AG20443 (cell line): ENCODE results near the gene PLET1.

Experiments
- DNase-seq: peaks from one replicate; pipeline ENCODE4 v3.0.0; 2012; ENCODE audit warnings: low spot score, mixed read lengths

Gene PLET1, protein sequence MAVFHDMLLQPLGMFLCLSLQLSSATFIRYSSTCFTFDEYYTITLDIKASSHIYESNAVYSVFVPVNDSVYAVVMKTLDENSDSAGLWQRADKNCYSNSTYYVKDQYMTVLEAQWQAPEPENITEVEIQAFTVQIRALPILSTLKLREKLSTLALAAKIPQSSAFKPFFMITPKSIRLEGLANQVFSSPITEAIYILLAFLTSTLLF

DNA sequence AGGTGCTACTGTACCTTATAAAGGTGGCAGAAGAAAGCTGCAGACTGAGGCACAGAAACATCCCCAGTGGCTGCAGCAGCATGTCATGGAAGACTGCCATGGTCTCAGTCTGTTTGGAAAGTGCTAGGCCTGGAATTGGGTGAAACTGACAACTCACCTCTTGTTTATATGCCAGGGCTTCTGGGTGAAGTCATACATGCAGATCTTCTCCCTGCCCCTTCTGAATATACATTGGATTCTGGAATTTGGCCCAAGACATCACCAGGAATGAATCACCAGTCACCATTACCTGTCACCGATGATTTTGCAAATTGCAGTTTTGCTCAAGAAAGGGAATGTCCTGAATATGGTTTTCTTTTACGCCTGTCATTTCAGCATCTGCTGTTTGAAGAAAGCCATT, at the start of gene PLET1:
TSS of gene PLET1 (minus strand) at position 371 of the 400 bp plus-strand sequence. CDS start at position 100, 271 bp downstream.
- no peak for DNase-seq

DNA sequence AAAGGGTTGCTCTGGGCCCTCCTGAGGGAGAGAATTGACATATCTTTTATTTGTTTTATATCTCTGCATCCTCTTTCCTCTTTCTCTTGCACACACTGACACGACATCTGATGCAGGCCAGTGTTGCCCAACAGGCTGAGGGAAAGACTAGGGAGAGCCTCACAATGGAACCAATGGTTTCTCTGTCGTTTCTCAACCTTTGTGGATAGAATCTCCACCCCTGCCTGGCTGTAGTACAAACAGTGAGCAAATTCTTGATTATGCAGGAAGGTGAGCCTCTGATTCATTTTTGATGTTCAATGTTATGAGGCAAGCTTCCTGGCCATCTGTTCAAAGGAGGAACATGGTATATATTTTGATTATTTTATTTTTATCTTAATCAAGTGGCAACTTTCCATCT, 49.8 kb upstream of the PLET1 start:
- no peak for DNase-seq

DNA sequence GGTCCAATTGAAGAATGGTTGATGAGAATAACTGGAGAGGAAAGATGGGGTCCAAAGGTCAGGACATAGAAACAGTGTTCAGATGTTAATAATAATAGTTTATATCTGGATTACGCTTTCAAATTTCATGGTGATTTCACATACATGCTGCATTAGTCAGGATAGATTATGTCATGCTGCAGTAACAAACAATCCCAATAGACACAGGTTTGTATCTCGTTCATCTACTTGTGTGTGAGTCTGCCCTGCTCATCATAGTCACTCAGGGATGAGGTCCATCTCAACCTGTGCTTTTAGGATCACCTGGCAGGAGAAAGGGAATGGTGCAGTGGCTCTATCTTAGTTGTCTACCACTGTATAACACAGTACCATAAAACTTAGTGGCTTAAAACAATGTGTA, 48.0 kb upstream of the PLET1 start:
- DNase-seq, result no peak

DNA sequence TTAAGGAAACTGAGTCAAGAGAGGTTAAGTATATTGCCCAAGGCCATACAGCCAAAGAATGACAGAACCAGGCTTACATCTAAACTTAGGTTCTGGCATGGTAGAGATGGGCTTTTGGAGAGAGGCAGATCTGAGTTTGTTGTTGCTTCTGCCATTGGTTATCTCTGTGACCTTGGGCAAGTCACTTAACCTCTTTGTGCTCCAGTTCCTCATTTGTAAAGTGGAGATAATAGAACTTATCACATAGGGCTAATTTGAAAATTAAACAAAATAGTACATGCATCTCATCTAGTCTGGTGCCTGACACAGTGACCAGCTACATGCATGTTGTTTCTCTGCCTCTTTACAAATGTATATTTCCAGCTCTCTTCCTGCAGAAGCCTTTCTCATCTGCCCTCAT, 47.0 kb upstream of the PLET1 start:
- no peak for DNase-seq

DNA sequence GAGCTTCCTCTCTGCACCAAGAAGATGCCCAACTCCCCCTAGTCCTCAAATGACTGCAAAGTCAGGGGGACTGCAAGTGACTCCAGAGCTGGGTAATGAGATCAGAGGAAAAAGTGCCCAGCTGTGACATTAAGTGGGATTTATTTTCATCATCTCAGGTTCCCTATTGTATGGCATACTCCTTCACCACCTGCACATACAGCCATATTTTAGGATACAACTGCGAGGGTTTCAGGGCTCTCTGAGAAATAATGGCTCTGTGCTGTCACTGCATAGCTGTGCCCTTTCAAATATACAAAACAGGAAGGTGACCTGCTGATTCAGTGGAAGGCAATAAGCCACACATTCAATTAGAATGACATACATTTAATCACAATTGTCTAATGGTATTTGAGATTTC, 45.6 kb upstream of the PLET1 start:
- DNase-seq, result no peak

DNA sequence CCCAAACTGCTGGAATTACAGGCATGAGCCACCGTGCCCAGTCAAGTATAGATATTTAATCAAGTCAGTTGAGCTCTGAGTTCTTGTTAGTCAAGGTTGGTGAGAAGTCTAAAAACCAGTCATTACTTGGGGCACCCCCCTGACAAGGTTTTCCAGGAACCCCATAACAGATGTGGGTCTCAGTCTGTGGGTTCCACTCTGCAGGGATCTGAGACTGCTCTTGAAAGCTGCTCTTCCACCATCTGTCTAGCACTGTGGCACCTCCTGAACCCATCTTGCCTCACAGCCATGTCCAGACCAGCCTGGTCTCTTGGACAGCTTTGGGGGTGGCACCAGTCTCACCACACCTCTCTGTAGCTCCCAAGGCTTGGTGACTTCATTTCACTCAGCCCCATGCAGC, 44.3 kb upstream of the PLET1 start:
- DNase-seq, result no peak

DNA sequence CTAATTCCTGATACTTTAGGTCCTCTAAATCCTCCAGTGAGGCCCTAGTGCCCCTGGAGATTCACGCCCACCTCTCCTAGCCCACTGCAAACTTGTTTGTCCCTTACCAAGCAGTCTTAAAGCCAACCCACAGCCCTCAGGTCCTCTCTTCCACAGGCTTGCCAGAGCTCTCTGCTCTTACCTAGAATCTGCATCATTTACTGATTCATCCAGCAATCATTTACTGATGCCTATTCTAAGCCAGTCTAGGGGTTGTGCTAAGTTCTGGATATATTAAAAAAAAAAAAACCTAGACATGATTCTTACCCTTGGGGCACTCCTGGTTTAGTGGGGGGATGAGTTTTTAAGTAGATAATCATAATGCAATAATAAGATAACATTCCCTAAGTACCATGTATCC, 43.0 kb upstream of the PLET1 start:
- DNase-seq, result no peak

DNA sequence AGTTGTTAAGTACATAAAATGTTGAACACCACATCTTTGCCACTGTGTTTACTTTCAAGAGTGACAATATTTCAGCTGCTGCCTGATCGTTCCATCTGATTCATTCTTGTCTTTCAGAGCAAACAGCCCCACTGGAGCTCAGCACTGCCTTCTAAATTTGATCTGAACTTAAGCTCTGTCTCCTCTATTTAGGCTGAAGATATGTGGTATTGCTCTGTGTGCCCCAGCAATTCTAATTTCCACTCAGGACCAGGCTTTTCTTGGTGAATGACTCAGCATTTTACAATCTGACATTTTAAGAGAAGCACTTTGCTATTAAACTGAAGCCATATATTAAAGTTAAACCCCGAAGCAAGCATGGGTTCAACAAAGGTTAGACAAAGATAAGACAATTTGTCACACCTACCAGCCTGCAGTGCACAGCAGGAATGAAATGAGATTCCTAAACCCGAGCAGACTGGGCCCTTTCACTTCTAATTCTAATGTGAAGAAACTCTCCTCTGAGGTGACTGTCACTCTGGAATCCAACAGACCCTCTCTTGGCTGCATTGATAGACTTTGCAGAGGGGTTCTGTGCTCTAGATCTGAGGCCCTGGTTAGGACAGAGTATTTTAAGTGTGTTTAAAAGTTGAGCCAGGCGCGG, 41.7 kb upstream of the PLET1 start:
- DNase-seq, result no peak

DNA sequence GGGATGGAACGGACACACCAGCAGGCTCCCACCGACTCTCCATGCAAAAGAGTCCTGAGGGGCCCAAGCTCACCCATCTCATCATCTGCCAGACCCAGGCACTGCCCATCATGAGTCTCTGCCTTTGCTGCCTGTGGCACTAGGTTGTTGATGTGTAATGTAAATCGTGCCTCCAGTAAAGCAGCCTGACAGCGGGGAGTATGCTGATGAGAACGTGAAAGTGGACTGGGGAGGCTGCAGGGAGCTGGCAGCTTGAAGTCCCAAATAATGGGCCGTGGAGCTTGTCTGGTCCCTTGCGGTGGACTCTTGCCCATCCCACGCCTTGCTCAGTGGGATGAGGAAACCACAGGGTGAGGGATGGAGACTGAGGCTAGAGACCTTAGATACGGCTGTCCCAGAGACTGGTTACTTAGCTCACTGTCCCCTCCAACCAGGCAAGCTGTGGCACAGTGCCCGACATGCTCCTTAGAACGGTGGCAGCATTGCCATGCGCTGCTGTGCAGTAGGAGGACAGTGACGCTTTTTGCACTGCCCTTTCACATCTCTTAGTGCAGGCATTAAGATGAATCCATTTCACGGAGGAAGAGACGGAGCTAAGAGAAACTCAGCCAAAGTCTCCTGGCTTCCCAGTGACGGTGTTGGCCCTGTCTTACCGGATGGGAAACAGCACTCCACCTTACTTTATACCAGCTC, 39.6 kb upstream of the PLET1 start:
- no peak for DNase-seq

DNA sequence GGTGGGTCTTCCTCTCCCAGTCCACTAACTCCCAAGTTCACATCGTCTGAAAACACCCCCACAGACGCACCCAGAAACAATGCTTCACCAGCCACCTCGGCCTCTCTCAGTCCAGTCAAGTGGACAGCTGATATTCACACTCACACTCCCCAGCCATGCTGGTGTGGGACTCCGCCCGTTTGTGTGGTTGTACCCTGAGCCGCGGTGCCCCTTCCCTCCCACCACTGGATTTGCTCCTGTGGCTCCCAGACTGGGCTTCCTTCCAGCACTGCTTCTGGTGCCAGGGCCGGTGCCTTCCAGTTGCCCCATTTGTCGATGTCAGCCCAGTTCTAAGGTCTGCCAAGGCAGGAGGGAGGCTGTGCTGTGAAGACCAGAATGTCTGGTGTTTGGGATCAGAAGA, 37.9 kb upstream of the PLET1 start:
- DNase-seq, result no peak

DNA sequence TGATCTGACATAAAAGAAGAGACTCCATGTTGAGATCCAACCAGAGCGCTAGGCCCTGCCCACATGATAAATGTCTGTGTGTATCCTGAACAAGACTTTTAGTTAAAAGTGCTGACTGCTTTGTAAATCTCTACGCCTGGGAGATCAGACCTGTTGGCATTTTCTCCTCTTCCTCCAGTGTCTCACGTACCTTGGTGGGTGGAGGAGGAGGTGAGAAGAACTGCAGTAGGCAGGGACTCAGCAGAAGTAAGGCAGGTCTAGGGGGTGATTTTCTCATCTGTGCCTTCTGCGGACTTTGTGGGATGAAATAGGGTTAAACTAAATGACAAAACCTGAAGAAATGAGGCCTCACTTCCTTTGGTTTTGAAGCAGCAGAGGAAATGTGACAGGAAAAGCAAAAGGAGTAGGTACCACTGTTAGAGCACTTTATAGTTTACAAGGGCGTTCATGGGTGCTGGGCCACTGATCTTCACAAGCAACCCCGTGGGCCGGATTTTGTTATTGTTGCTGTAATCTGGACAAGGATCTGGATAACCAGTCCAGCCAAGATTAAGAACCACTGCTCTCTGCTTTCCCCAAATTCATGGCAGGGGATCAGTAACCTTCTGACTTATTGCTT, 36.7 kb upstream of the PLET1 start:
- DNase-seq, result no peak

DNA sequence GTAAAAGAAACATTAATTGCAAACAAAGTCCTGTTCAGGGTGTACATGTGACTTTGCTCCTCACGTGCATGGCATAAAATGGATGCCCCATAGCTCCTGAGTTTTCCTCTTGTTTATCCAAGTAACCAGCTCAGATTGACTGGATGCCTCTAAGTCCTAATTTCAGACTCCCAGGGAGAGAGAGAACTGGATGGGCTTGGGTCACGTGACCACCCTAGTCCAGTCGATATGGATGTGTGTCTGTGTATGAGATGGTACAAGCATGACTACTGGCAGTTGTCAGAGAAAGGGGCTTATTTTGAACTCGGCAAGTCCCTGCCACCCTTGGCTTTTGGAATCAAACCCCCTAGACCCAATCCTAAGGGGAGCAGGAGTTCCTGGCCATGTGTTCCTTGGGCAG, 35.4 kb upstream of the PLET1 start:
- no peak for DNase-seq

DNA sequence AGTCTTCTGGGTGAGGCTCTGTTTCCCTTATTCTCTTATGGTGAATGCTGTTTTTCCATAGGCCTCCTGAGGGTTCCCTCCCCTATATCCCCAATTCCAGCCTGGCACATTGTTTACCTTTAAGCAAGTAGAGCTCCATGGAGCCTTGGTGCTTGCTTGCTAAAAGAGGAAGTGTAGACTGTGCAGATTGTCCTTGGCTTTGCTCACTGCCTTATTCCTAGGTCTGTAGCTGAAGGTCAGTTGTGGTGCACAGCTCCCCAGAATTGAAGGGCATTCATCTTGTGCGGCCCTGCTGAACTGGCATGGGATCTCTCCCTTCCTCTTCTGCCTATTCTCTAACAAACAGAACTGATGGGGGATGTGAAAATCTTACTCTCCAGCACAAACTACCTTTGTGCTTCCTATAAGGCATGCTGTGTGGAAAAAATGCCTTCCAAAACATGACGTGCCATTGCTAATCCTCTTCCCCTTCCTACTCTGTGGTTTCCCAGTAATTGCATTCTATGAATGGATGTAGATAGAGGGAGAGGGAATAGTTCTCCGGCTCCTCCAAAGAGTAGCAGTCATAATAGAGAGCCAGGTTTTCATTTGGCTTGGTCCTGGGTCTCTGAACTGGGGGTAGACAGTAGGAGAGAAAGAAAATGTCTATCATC, 34.2 kb upstream of the PLET1 start:
- DNase-seq, result no peak

DNA sequence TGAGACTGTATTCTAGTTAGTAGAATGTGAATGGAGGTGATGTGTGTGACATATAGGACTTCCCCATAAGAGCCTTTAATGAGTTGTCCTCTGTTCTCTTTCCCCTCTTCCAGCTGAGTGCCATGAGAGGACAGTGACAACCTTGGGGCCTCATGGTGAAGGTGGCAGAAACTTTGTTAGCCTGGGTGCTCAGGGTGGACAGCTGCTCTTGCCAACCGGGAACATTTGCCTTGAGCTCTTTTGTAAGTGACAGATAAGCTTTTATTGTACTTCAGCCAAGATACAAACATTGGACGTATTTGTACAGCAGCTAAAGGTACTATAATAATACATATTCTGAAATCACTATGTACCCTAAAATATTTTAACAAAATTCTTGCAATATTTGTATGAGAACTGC, 33.0 kb upstream of the PLET1 start:
- DNase-seq, result no peak

DNA sequence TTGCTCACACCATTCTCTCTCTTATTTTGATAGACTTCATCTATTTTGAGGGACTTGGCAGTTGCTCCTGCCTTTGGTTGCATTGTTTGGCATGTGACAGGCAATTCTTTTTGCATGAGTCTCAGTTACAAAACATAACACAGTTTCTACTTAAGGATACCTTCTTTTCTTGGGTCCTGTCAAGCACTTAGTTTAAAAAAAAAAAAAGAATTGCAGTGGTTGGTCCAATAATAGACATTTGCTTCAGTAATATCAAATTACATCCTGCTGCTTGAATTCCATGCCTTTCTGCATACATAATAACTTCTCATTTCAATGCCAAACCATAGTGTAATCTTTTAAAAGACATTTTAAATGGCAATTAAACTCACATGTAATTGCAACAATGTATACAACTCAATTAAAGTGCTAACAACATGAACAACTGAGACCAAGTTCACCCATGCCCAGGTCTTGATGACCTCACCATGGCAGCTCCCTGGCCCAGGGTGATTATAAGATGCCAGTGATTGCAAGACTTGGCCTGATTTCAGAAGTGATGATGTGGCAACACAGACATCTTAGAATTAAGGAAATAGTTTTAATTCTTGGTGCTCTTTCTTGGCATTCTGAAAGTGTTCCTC, 32.2 kb upstream of the PLET1 start:
- DNase-seq, result peak; percentile 77

DNA sequence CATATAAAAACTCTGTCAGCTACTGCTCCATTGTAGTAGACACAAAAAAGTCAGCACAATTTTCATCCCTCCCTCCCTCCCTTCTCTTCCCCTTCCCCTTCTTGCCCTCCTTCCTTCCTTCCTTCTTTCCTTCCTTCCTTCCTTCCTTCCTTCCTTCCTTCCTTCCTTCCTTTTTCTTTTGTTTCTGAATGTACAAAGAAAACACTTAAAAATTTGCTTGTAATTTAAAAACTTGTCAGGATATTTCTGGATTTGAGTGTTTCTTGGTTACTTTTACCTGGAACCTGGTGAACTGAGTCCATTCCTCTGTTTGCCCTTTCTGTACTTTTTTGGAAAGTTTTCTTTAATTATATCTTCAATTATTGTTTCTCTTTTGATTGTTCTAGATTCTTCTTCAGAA, 31.5 kb upstream of the PLET1 start:
- no peak for DNase-seq

DNA sequence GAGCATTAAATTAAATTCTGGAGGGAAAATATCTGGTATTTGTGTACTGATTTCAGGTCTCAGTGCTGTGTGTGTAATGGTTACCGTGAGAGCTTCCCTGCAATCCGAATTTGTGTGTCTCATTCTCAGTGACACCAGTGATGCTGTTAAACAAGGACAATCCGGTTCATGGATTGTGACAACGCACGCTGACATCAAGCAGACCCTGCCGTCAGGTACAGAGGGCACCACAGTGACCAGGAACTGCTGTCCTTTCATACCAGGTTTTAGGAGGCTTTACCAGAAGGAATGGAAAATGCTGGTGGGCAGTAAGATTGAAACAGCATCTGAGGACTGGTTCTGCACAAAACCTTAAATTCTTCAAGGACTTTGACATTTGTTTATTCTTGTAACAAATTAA, 30.5 kb upstream of the PLET1 start:
- DNase-seq, result no peak

DNA sequence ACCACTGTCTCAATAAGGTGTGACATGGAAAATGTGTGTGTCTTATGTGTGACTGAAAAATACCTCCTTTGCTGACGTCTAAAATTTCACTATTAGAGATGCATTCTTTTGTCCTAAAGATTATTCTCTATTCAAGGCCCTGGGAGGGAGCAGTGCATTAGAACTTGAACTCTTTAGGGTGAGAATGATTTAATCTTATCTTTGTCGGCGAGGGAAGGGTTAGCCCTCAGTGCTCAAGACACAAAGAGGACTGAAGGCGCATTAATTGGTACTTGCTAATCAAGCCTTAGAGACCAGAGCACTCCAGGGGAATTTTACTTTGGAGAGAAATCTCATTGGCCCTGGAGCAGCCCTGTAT, 29.8 kb upstream of the PLET1 start:
- no peak for DNase-seq

DNA sequence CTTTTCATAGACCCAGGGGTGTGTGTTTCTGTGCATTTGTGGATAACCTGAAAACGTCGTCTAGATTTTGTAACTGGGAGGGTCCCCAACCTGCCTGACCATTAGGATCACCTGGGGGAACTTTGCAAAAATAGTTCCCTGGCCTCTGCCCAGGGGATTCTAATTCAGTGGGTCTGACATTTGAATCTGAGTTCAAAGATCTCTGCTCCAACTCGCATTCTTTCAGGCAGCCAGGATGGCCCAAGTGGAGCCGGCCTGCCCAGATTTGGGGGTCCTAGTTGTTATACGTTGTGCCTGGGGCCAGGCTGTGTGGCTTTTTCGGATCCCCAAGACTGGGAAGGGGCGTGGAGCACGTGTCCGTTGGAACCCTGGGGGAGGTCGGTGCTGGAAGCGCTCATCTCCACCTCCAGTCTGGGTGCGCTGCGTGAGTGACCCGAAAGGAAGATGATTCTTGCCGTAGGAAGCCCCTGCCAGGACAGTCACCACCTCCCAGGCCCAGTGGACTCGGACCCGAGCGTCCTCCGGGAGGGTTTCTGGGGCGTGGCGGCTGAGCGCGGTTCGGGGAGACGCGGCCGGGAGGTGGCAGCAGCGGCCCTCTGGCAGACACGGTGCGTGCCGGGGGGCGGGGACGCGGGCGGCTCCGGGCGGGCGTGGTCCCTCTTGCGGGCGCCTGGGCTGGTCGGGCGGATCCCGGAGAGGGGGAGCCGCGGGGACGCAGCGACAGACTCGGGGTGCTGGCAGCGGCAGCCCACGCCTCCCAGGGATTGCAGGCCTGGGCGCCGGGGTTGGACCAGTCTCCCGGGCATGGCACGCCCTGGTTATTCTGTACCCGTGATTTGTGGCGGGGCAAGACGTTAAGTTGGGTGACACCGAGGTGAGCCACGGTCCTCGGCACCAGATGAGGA, 29.2 kb upstream of the PLET1 start:
- peak; percentile 97 for DNase-seq

DNA sequence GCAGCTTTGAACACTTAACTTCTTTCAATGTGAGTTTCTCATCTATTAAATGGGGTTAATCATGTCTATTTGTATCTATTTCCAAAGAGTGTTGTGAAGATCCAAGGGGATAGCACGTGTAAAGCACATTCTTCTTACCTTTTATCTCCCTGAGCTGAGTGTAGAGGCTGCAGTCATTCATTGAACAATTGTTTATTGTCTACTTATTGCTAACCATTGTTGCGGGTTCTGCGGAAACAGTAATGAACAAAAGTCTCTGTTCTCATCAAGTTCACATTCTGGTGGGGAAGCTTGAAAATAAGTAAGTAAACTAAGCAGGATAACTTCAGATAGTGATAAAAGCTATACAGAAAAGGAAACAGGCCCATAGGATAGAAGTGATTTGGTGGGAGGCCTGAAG, 27.4 kb upstream of the PLET1 start:
- DNase-seq, result no peak

DNA sequence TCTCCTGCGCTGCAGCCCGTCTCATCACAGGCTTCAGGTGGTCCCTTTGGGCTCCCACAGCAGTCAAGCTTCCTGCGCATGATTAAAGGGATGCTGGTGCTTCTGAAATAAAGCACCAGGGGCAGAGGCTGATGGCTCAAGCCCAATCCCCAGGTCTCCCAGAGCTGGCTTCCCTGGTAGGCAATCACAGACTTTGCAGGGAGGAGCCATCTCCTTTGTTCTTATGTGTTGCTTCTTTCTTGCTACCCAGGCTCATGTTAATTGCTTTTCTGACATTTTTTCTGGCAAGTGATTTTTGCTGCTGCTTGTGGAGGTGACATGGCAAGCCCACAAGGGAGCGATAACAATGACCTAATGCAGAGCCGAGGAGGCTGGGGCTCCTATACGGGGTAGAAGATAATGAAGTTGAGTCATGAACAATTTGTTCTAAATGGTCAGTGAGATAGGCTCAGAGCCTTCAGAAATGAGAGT, 25.2 kb upstream of the PLET1 start:
- DNase-seq, result no peak
